NCI-H345 treated with DMSO at 0.1 percent for 48 hours (cell line): ENCODE measurements around the gene HEATR5B.
"Not testable (repeated sequence)": the region's sequence is repeated elsewhere in the genome, so short reads cannot be mapped to it uniquely, and the experiment has no call there.

Source experiments
- DNase-seq: peaks from one replicate; lab custom pipeline; 2025; ENCODE audit not compliant: unreplicated experiment; lab: John Stamatoyannopoulos, UW

HEATR5B gene

GRCh38 chr2:37068686-37069085 is 15.5 kb downstream of the HEATR5B start:
- no peak for DNase-seq

- no peak for DNase-seq
Measured at GRCh38 chr2:37061776-37062175, 22.4 kb downstream of the HEATR5B start.

- no peak for DNase-seq
Measured at GRCh38 chr2:37061013-37061711, 23.0 kb downstream of the HEATR5B start.

DNA sequence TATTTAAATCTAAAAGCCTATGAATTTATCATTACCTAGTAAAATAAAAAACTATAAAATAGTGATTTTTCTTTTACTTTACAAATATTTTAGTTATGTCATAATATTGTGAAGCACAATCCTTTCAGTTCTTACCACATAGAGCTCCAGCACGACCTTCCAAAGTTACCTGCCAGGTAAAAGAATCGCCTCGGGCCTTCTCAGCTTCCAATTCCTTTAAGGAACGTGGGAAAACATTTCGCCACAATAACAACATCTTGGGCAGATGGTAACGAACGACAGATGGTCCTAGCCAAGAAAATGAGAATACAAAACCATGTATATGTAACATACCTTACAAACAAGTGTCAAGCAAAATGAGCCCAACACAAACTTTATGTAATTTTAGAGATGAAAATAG is 23.7 kb downstream of the HEATR5B start:
- DNase-seq, result no peak

- DNase-seq, result no peak
Measured at GRCh38 chr2:37059841-37060240, 24.3 kb downstream of the HEATR5B start.

GRCh38 chr2:37052600-37053332 is 31.4 kb downstream of the HEATR5B start:
- DNase-seq, result no peak

DNA sequence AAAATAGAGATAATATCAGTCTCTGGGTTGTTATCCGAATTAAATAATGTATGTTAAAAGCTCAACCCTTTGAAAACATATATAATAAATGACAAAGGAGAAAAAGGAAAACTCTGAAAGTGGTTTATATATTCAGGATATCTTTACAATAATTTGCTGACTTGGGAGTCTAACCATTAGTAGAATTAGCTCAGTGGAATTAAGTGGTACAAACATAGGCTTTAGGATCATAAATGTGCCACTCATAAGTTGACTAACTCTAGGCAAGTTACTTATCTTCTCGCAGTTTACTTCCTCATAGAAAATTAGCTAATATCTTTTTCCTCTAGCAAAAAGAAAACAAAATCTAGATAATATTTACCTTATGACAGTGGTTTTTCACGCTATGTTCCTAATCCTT is 44.6 kb downstream of the HEATR5B start:
- no peak for DNase-seq

- no peak for DNase-seq
Measured at GRCh38 chr2:37037771-37038170, 46.4 kb downstream of the HEATR5B start.

- no peak for DNase-seq
Measured at GRCh38 chr2:37029758-37030157, 54.4 kb downstream of the HEATR5B start.

GRCh38 chr2:37026050-37026449 is 58.1 kb downstream of the HEATR5B start:
- DNase-seq, result peak; percentile 2

- no peak for DNase-seq
Measured at GRCh38 chr2:37020887-37021796, 63.0 kb downstream of the HEATR5B start.

DNA sequence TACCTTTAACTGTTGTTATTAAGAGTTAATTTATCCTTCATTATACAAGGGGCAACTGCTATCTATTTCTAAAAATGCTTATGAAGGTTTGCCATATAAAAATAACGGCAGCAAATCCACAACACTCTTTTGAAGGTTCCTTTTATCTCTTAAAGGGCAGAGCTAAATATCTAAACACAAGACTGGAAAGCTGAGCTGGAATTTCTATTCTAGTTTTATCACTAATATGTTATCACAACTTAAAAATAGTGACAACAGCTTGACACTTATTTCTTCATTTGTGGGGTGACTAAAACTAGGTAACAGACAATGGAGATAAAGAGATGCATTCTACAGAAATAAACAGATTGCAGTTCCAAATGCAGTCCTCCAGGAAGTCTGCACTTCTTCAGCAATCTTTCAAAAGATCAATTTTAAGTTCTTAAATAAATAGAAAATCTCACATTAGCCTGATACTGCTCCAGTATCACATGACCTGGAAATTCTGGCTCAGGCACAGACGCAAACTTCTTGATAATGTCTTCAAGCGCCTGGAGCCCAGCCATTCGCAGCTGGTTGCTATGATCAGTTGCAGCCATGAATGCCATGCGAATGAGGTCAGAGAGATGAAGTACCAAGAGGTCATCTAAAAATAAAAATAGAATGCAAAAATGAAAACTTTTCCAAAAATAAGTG is 63.8 kb downstream of the HEATR5B start:
- DNase-seq, result no peak

- no peak for DNase-seq
Measured at GRCh38 chr2:37013315-37013641, 70.9 kb downstream of the HEATR5B start.

DNA sequence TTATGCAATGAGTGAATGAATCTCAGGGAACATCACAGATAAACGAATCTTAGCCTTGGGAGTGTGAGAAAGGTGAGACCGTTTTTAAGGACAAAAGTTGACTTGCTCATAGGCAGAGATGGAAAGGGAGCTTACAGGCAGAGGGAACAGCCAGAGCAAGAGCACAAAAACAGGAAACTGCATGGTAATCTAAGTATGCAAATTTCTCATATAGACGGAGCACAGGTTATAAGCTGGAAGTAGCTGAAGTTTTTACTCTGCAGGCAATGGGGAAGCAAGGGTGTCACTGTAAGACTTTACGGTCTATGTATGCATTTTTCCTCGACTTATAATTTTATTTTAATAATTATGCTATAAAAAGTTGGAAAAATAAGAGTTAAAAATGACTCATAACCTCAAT is 73.0 kb downstream of the HEATR5B start:
- no peak for DNase-seq

DNA sequence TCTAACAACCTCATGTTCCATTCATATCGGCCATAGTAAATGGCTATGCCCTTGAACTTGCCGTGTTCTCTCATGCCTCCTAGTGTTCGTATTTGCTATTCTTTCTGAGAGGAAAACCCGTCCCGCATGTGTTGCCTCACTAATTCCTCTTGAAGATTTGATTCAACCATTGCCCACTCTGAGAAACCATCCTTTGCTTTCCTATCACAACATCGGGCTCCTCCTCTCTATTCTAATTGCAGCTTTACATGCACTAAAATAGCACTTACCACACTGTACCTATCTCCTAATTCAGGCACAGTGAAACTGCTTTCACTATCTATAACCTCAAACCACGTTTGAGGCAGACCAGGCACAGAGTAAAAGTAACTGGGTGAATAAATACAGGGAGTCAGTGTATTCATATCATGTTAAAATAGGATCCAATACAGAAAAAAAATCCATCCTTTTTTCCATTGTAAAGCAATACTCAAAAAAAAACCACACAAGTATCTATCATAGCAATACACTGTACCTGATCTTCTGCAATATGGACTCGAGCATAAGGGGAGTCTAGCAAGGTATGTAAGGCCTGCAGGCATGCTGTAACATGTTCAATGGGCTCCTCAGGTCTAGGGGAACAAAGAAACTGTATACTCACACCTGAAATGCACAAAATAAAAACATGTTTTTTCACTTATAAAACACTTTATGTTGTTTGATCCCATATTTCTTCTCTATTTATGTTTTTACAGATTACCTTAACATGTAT is 78.9 kb downstream of the HEATR5B start:
- DNase-seq, result no peak

DNA sequence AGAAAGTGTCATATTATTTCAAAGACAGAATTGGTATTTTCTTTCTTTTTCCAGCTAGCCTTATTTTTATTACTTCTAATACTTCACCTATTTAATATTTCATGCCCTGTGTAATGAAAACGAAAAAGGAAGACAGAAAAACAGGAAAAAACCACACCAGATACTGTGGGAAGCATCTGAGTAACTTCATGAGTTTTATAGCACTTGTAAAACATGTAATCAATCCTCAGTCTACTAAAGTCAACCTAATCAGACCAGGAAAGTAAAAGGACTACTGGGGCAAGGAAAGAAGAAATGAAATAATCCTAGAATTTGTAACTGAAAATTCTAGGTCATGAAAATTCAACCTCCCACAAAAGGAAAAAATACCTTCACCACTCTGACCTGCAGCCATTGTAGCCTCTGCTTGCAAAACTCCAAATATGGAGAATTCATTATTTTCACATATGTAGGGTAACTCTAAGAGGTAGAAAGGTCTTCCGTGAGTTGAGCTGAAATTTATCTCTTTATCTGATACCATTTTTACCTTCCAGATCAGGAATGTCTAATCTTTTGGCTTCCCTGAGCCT is 83.1 kb downstream of the HEATR5B start:
- DNase-seq, result no peak

DNA sequence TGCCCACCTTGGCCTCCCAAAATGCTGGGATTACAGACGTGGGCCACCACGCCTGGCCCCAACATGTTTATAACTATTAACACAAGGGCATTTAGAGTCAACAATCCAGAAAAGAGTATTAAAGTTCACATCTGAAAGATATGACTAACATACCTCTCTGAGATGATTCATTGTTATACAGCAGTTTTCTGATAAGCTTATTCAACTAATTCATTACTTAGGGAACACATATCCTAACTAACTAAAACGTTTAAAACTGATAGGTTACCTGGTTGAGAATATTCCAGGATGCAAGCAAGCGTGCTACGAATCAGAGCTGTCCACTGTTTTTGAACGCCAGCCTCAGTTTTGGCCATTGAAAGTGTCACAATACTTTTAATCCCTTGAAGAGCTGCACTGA is 83.9 kb downstream of the HEATR5B start:
- no peak for DNase-seq

- DNase-seq, result not testable (repeated sequence)
Measured at GRCh38 chr2:36999416-36999815, 84.8 kb downstream of the HEATR5B start.

DNA sequence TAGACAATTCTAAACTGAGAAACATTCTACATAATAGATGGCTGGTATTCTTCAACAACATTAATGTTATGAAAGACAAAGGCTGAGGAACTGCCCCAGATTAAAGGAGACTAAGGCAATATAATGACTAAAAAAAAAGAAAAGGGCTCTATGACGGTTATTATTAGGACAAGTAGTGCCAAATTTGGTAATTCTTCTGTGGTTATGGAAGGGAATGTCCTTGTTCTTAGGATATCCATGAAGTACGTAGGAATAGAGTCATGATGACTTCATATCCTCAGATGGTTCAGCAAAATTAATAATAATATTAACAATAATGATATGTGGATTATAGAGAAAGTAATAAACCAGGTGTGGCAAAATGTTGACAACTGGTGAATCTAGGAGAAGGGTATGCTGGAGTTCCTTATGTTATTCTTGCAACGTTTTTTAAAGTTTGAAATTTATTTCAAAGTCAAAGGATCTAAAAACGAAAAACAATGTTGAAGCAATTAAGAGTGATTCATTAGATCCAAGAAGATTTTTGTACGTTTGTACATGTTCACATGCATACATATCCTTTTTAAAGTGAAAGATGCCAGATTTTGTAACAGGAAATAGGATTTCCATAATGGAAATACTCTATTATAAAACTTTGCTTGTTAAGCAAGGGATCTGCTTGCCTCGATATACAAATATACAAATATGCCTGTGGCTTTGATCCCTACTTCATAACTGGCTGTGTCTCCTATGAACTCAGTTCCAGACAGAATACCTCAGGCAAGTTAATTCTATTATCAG is 90.1 kb downstream of the HEATR5B start:
- DNase-seq, result no peak
